NCI-H748 (cell line): ENCODE data around the gene THRSP.
"Not testable (repeated sequence)": the region's sequence is repeated elsewhere in the genome, so short reads cannot be mapped to it uniquely, and the experiment has no call there.

Source experiments
- DNase-seq: peaks from one replicate; lab custom pipeline; 2025; ENCODE audit not compliant: unreplicated experiment; lab: John Stamatoyannopoulos, UW

Gene THRSP

DNA sequence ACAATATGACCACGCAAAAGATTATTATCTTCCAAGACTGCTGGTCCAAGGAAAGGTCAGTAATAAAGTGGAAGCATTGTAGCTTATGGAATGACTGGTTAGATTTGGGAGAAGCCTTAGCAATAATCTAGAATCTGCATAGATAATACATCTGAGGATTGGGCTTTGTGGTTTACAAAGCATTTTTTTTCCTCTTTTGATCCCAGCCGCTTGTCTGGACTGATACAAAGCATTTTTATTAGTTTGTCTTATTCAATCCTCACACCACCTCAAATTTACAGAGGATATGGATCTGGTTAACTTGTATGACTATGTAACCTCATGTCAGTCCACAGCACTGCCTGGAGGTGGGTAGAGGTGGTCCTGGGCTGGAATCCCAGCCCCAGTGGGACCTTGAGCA is 990 bp upstream of the THRSP start:
- no peak for DNase-seq

DNA sequence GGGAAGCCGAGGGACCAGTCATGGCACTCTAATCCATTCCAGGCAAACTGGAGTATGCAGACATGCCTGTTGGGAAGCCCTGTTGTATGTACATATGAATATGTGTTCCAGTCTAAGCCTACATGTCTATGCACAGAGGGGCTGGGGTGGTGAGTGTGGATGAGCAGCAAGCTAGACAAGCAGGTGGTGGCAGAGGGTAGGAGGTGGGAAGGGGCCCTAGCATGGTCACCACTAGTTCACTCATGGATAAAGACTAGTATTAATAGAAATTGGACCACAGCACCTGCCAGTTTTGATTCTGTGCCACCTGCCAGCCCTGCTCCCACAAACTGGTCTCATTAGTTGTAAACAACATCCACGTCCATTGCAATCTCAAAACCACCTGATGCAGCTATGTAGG is 1.5 kb downstream of the THRSP start:
- no peak for DNase-seq

DNA sequence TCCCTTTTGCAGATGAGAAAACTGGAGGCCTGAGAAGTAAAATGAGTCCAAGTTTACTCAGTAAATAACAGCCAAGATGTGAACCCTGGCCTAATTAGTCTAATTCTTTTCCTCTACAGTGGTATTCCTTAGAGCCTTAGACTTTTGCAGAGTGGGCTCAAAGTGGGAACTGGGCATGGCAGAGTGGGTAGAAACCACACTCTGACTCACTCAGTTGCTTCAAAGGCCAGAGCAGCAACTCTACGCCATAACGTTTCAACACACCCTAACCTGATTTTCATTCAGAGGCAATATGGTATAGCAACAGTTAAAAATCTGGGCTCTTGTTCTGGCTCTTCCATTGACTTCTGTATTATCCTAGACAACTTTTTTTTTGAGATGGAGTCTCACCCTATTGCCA is 2.8 kb downstream of the THRSP start:
- DNase-seq: no peak

DNA sequence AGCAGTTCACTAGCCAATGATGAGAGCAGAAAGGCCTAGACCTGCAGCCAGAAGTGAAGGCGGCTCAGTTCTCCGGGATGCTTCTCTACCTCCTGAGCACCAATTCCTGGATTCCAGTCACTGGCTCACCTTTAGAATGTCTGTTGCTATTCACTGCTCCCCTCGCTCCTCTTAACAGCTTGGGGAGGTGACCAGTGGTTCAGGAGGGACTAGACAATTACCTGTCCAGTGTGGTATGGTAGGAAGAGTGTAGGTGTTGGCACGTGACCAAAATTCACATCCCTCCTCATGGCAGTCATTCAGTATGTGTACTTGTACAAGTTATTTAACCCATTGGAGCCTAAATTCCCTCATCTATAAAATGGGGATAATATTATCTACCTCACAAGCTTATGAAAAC is 4.0 kb downstream of the THRSP start:
- DNase-seq: no peak

DNA sequence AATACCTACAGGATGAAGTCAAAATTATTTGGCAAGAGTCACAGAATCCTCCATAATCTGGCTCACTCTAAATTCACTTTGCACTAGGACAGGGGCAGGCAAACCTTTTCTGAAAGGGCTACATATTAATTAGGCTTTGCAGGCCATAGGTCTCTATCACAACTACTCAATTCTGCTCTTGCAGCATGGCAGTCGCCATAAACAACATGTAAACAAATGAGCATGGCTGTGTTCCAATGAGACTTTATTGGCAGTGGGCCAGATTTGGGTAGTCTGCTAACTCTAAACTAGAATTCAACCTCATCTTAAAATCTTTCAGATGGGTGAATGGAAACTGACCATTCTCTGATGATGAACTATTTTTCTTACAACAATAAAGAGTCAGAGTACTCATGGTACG is 5.8 kb downstream of the THRSP start:
- peak; percentile 21 for DNase-seq

DNA sequence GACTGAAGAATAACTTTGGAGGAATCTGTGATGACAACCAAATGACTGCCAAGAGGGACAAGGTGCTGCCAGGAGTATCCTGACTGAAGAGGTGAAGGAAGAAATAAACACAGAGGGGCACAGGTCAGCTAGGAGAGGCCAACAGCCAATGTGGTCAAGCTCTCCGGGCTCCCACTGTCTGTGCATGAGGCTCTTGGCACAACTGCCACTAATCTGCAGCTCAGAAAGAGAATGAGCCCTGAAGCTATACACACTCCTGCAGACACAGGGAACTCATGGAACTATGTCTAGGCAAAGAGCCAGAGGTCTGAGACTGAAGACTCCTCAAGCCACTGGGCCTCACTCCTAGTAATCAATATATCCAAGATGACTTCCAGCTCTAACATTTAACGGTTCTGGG is 7.0 kb downstream of the THRSP start:
- no peak for DNase-seq

DNA sequence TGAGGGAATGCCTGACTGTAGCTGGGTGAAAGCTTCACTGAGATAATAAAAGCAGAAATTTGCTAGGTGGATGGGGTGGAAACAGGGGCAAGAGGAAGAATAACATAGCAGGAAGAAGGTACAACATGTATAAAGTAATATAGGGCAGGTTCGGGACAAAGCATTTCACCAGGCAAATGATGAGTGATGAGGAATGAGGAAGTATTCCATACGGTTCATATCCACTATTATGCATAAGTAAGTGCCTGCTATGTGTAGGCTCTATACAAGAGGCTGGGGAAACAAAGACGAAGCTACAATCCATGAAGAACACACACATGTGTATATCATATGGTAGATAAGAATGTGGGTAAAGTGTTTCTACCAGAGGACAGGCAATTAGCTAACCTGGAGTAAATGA is 8.1 kb downstream of the THRSP start:
- no peak for DNase-seq

DNA sequence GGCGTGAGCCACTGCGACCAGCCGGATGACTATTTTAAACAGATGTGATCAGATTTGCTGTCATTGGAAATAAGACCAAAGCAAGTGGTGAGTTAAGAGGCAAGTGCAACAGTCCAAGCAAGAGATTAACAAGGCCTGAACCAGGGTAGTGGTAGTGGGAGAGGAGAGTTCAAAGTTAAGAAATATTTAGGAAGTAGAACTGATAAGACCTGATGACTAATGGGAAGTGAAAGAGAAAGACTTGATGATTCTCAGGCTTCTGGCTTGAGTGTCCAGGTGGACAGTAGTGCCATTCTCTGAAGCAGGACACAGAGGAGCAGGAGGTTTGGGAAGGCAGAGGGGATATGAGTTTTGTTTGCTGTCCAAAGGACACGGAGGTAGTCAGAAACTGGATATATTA is 8.8 kb downstream of the THRSP start:
- DNase-seq: no peak

DNA sequence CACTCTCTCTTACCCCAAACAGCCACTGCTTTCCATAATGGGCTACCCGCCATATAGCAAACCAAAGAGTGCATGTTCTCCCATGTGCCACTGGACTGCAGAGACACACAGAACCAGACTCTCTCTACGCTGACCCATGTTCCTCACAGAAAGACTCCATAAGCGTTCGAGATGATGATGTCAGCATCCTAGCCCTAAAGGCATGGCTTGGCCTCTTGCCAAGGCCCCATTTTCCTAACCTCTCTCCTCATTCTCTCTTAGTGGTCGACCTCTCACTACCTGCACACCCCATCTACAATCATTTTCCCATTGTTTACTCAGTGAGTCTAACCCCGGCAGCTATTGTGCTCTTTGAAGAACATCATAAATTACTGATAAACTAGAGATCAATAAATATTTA is 11.1 kb downstream of the THRSP start:
- peak; percentile 67 for DNase-seq

DNA sequence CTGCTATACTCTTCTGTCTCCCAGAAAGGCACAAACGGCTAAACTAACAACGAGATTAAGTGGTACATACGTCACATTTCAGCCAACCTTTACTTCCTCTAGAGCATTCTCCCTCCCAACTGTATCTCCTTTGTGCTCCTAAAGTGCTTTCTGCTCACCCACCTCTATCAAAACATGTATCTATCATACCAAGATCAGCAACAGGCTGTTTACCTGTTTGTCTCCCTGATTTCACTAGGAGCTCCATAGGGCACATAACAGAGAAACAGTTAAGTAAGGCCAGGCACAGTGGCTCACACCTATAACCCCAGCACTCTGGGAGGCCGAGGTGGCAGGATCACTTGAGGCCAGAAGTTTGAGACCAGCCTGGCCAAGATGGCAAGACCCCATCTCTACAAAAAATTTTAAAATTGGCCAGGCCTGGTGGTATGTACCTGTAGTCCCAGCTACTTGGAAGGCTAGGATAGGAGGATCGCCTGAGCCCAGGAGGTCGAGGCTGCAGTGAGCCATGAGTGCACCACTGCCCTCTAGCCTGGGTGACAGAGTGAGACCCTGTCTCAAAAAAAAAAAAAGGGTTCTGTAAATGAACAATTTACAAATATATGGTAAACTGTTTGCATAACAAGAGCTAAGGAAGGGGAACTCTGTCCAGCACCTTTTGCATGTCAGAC is 13.2 kb downstream of the THRSP start:
- DNase-seq: no peak

DNA sequence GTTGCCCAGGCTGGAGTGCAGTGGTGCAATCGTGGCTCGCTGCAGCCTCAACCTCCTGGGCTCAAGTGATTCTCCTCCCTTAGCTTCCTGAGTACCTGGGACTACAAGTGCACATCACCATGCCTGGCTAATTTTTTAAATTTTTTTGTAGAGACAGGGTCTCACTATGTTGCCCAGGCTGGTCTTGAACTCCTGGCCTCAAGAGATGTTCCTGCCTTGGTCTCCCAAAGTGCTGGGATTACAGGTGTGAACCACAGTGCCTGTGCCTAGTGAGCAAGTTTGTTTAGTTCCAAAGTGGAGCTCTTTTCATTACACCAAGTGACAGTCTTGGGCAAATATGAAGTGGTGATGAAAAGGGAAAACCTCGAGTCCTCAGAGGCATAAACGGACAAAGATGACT is 13.9 kb downstream of the THRSP start:
- DNase-seq: not testable (repeated sequence)

DNA sequence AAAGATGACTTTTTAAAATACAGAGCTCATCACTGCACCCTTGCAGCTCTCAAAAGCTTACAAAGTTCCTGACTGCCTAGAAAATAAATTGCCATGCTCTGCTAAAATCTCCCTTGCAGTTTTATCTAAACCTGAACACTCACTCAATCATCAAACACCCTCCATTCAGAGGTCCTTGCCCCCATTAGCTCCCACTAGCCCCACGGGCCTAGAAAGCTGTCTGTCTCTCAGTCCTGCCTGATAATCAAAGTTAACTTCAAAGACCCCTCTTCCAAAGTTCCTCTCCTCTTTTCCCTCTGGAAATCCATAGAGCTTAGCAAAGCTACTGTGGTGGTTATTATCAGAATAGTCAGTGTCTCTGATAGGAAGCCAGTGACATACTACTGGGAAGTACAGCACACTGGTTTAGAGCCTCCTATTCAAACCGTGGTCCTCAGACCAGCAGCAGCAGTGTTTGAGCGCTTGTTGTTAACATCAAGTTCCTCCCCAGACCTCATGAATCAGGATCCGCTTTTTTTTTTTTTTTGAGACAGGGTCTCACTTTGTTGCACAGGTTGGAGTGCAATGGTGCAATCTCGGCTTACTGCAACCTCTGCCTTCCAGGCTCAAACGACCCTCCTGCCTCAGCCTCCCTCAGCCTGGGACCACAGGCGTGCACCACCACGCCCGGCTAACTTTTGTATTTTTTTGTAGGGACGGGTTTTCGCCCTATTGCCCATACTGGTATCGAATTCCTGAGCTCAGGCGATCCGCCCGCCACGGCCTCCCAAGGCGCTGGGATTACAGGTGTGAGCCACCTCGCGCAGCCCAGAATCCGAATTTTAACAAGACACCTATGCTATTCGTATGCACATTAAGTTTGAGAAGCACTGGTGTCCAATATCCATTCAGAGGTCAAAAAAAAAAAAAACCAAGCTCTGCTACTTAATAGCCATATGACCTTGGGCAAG is 14.8 kb downstream of the THRSP start:
- no peak for DNase-seq

DNA sequence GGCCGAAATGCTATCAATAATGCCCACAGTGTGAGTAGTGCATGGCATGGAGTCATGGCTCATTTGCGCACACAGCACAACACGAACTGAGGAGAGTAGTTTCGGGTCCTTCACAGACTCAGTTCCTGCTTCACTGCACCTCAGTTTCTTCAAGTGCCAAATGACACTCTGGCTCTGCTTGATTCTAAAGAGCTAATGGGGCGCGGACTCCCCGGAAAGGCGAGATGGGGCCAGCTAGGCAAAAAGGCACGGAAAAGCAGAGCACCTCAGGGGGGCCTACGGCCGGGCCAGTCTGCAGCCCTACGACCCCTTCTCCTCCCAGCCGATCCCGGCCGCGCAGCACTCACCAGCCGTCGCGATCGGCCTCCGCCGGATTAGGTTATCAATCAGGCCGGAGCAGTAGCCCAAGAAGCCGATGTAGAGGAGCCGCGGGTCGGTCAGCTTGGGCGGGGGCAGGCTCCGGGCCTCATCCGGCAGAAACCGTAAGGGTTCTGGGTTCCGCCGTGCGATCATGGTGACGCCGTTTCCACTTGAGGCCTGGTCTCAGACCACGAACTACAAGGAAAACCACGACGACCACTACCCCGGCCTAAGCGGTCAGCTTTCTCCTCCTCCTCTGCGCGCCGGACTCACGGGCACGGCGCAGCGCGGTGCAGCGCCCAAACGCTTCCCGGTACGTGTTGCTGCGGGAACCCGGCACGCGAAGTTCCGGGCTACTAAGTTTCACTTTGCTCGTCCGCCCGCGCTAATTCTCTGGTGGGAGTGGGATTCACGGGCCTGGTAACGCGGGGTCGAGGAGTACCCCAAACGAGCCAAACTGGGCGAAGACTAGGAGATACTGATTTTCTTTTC is 15.8 kb downstream of the THRSP start, which contains the start of gene NDUFC2:
Gene NDUFC2 (minus strand): TSS at position 631 of the 852 bp plus-strand sequence. CDS start 118 bp downstream, at position 513.
- peak; percentile 83 for DNase-seq

DNA sequence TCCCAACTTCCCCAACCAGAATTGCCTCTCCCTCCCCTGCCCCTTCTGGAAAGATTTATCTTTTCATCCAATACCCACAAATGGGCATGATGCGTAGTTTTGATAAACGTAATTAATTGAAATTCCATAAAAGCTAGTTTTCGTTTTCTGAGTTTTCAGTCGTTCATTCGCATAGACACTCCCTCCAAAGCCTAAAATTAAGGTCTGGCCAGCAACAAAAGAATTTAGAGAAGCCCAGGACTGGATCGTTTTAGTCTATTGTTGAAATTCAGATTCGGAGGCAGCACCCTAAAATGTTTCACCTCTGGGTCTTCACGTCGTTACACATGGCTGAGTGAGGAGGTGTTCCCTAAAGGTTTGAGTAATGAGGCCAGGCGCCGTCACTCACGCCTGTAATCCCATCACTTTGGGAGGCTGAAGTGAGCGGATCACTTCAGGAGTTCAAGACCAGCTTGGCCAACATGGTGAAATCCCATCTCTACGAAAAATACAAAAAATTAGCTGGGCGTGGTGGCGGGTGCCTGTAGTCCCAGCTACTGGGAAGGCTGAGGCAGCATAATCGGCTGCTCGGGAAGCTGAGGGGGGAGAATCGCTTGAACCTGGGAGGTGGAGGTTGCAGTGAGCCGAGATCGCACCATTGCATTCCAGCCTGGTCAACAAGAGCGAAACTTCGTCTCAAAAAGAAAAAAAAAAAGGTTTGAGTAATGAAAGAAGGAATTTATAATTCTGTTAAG is 16.6 kb downstream of the THRSP start:
- no peak for DNase-seq

DNA sequence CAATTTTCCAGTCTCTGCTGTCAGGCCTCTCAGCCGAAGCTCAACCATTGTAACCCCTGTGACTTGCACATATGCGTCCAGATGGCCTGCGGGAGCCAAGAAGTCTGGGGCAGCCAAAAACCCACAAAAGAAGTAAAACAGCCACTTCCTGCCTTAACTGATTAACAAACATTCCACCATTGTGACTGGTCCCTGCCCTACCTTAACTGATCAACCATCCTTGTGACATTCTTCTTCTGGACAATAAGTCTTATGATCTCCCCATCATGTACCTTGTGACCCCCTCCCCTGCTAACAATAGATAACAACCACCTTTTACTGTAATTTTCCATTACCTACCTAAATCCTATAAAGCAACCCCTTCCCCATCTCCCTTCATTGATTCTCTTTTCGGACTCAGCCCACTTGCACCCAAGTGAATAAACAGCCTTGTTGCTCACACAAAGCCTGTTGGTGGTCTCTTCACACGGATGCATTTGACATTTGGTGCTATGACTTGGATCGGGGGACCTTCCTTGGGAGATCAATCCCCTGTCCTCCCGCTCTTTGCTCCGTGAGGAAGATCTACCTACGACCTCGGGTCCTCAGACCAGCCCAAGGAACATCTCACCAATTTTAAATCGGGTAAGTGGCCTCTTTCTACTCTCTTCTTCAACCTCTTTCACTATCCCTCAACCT is 17.3 kb downstream of the THRSP start:
- no peak for DNase-seq

DNA sequence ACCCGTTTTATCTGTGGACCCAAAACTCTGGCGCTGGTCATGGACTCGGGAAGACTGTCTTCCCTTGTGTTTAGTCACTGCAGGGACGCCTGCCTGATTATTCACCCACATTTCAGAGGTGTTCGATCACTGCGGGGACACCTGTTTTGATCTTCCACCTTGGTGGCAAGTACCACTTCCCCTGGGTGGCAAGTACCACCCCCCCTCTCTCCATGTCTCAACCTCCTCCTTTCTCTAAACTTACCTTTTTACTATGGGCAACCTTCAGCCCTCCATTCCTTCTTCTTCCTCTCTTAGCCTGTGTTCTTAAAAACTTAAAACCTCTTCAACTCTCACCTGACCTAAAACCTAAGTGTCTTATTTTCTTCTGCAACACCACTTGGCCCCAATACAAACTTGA is 17.9 kb downstream of the THRSP start:
- no peak for DNase-seq

DNA sequence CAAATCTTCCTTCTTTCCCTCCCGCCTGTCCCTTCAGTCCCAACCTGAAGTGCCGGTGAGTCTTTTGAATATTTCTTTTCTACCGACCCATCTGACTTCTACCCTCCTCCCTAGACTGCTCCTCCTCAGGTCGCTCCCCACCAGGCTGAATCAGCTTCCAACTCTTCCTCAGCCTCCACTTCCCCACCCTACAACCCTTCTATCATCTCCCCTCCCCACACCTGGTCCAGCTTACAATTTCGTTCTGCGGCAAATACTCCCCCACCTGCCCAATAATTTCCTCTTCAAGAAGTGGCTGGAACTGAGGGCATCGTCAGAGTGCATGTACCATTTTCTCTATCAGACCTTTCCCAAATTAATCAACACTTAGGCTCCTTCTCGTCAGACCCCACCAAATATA is 18.5 kb downstream of the THRSP start:
- no peak for DNase-seq

DNA sequence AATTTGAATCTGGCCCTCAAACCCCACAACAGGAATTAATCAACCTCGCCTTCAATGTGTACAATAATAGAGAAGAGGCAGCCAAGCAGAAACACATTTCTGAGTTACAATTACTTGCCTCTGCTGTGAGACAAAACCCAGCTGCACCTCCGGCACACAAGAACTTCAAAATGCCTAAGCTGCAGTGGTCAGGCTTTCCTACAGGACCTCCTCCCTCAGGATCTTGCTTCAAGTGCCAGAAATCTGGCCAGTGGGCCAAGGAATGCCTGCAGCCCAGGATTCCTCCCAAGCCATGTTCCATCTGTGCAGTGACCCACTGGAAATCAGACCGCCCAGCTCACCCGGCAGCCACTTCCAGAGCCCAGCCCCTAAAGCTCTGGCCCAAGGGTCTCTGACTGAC is 19.4 kb downstream of the THRSP start:
- no peak for DNase-seq

DNA sequence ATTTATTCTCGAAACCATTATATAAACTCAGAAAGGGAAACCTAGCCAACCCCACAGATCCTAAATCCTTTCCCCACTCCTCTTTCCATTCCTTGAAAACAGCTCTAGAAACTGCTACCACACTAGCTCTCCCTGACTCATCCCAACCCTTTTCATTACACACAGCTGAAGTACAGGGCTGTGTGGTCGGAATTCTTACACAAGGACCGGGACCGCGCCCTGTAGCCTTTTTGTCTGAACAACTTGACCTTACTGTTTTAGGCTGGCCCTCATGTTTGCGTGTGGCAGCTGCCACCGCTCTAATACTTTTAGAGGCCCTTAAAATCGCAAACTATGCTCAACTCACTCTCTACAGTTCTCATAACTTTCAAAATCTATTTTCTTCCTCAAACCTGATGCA is 20.8 kb downstream of the THRSP start:
- not testable (repeated sequence) for DNase-seq

DNA sequence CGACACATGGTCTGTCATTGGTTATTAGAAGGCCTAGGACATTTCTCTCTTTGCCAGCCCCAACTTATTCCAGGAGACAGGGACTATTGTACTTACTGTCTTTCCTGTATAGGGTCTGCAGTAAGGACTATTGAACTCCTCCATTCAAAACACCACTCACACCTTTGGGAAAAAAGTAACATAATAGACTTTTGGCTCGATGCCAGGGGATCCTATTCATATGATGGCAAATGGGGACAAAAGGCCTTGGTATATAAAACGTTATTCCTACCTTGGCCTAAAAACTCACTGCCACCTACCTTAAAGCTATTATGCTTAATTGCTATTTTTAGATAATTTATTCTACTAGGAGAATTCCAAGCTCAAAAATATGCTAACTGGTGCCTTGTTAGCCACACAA is 22.3 kb downstream of the THRSP start:
- peak; percentile 58 for DNase-seq
